ENCODE results near the gene KIFC1. TPM values are rescaled to one million over a fixed set of nuclear protein-coding genes. Genes with fewer than 3 reads are reported as not detected.

KIFC1 gene
- polyA plus RNA-seq, 1 of the 3 experiments (the other 2 are of a cell fraction), result 35.9 TPM

DNA sequence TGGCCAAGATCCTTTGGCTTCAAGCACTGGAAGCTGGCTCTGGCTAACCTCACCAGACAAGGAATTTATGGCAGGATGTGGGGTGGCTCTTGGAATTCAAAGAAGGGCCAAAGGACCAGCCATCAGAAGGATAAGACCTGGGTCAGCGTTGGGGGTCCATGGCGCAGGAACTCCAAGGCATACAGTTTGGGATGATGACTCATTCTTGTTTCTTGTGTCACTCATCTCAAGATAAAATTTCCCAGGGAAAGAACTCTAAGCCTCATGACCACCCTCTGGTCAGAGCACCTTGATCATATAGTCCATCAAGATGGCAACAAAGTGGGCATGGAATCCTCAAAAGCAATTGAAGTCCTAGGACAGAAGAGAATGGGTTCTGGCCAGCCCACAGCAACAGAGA is 67.6 kb downstream of the KIFC1 start:
- Histone ChIP-seq H3F3A (replicated peaks; ENCODE audit: insufficient read depth) (no peaks in the 10 kb centered on the region), H4K20me1 (ENCODE audit: insufficient read depth) (no peaks in the 10 kb centered on the region), H3K27me3 (ENCODE audit: insufficient read depth) (no peaks in the 10 kb centered on the region), H3K79me2 (ENCODE audit: insufficient read depth) (peaks cover 18% of the 10 kb centered on the region), H3K27ac (ENCODE audit: low read depth in 2 of 2, low read length in 1 of 2) (no peak overlapping the region), H3K4me1 (ENCODE audit: control insufficient read depth in 1 of 2, insufficient read depth in 2 of 2, low read depth in 1 of 2, low read length in 1 of 2) (peaks cover 0 to 10% of the 10 kb centered on the region in 2 experiments; a peak in 1 of 4 replicates), H3K9me2 (no peaks in the 10 kb centered on the region), H2AFZ (ENCODE audit: low read depth) (no peak overlapping the region), H3K9ac (no peak overlapping the region), H3K9me3 (no peaks in the 10 kb centered on the region), H3K4me2 (no peak overlapping the region), H3K36me3 (replicated peaks in 1 of 2; ENCODE audit: control insufficient read depth in 1 of 2, insufficient read depth in 2 of 2, low read length in 1 of 2) (peaks cover 10 to 20% of the 10 kb centered on the region in 2 experiments), H3K4me3 (ENCODE audit: low read depth in 2 of 2, low read length in 1 of 2) (no peak overlapping the region)
- ChIA-PET CTCF (interaction anchor here (0.7 to 1.0 kb wide), 2 partner anchors 16 to 33 kb away, joined by 3 to 5 read pairs; no protein-coding TSS in a partner anchor), POLR2A (no interaction called here)
- 100% methylated on average over 1 of the region's 2 CpGs for WGBS (ENCODE audit: low lambda C conversion rate)
- DNase-seq, result no peak
- TF ChIP-seq, protein P1, sequence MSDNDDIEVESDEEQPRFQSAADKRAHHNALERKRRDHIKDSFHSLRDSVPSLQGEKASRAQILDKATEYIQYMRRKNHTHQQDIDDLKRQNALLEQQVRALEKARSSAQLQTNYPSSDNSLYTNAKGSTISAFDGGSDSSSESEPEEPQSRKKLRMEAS (IDR thresholded peaks at IDR 0.05; ENCODE audit: low read depth), result no peak
- TF ChIP-seq, protein P2, sequence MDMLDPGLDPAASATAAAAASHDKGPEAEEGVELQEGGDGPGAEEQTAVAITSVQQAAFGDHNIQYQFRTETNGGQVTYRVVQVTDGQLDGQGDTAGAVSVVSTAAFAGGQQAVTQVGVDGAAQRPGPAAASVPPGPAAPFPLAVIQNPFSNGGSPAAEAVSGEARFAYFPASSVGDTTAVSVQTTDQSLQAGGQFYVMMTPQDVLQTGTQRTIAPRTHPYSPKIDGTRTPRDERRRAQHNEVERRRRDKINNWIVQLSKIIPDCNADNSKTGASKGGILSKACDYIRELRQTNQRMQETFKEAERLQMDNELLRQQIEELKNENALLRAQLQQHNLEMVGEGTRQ (IDR thresholded peaks at IDR 0.05; ENCODE audit: borderline replicate concordance, low read depth, low read length), result no peak
- TF ChIP-seq ELF1 (IDR thresholded peaks at IDR 0.05), result no peak
- no peak for TF ChIP-seq SMC3 (IDR thresholded peaks at IDR 0.05; ENCODE audit: low read depth, low read length)
- TF ChIP-seq, protein P3, sequence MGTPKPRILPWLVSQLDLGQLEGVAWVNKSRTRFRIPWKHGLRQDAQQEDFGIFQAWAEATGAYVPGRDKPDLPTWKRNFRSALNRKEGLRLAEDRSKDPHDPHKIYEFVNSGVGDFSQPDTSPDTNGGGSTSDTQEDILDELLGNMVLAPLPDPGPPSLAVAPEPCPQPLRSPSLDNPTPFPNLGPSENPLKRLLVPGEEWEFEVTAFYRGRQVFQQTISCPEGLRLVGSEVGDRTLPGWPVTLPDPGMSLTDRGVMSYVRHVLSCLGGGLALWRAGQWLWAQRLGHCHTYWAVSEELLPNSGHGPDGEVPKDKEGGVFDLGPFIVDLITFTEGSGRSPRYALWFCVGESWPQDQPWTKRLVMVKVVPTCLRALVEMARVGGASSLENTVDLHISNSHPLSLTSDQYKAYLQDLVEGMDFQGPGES (IDR thresholded peaks at IDR 0.05; ENCODE audit: low read depth, low read length), result no peak
- no peak for TF ChIP-seq TEAD4 (IDR thresholded peaks at IDR 0.05; ENCODE audit: borderline replicate concordance, insufficient read depth)
- TF ChIP-seq TCF12 (IDR thresholded peaks at IDR 0.05), result no peak
- TF ChIP-seq, protein P4, sequence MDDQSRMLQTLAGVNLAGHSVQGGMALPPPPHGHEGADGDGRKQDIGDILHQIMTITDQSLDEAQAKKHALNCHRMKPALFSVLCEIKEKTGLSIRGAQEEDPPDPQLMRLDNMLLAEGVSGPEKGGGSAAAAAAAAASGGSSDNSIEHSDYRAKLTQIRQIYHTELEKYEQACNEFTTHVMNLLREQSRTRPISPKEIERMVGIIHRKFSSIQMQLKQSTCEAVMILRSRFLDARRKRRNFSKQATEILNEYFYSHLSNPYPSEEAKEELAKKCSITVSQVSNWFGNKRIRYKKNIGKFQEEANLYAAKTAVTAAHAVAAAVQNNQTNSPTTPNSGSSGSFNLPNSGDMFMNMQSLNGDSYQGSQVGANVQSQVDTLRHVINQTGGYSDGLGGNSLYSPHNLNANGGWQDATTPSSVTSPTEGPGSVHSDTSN (IDR thresholded peaks at IDR 0.05), result no peak
- TF ChIP-seq EZH2phosphoT487 (IDR thresholded peaks at IDR 0.05; ENCODE audit: borderline replicate concordance, low read depth), result no peak

Small RNA genes lying within 50 kb of the gene (small RNA-seq; reads per million reads assigned to genes)
- 0 reads per million in 7 experiments for gene RPL35AP4
- gene ZBTB9, result 0 reads per million in 7 experiments

Other genes starting within 250 kb of the KIFC1 start
- 0.99 and 1.1 TPM in 2 replicates for gene COL11A2, start 199.4 kb upstream of the KIFC1 start, polyA plus RNA-seq (2012; rRNA removed)
- 45.8 and 61.0 TPM in 2 replicates for gene RXRB, start 191.2 kb upstream of the KIFC1 start, polyA plus RNA-seq (2012; rRNA removed)
- gene SLC39A7, start 191.0 kb upstream of the KIFC1 start, polyA plus RNA-seq (2012; rRNA removed), result 129 and 138 TPM in 2 replicates
- 33.5 and 37.5 TPM in 2 replicates for gene HSD17B8, start 187.2 kb upstream of the KIFC1 start, polyA plus RNA-seq (2012; rRNA removed)
- gene RING1, start 183.3 kb upstream of the KIFC1 start, polyA plus RNA-seq (2012; rRNA removed), result 55.1 and 61.3 TPM in 2 replicates
- 74.0 and 90.7 TPM in 2 replicates for gene VPS52, start 119.9 kb upstream of the KIFC1 start, polyA plus RNA-seq (2012; rRNA removed)
- 12,112 and 13,423 TPM in 2 replicates for gene RPS18, start 119.7 kb upstream of the KIFC1 start, polyA plus RNA-seq (2012; rRNA removed)
- gene B3GALT4, start 114.7 kb upstream of the KIFC1 start, polyA plus RNA-seq (2012; rRNA removed), result 0.55 and 0.56 TPM in 2 replicates
- gene WDR46, start 102.6 kb upstream of the KIFC1 start, polyA plus RNA-seq (2012; rRNA removed), result 153 and 172 TPM in 2 replicates
- gene PFDN6, start 102.2 kb upstream of the KIFC1 start, polyA plus RNA-seq (2012; rRNA removed), result 182 and 213 TPM in 2 replicates
- 59.4 and 71.2 TPM in 2 replicates for gene RGL2, start 92.9 kb upstream of the KIFC1 start, polyA plus RNA-seq (2012; rRNA removed)
- 27.9 and 44.5 TPM in 2 replicates for gene TAPBP, start 77.7 kb upstream of the KIFC1 start, polyA plus RNA-seq (2012; rRNA removed)
- gene ZBTB22, start 74.1 kb upstream of the KIFC1 start, polyA plus RNA-seq (2012; rRNA removed), result 19.5 and 22.2 TPM in 2 replicates
- 46.9 and 51.4 TPM in 2 replicates for gene DAXX, start 68.9 kb upstream of the KIFC1 start, polyA plus RNA-seq (2012; rRNA removed)
- 48.7 and 59.0 TPM in 2 replicates for gene PHF1, start 19.2 kb downstream of the KIFC1 start, polyA plus RNA-seq (2012; rRNA removed)
- 349 and 444 TPM in 2 replicates for gene CUTA, start 26.3 kb downstream of the KIFC1 start, polyA plus RNA-seq (2012; rRNA removed)
- 5.9 and 8.8 TPM in 2 replicates for gene SYNGAP1, start 28.2 kb downstream of the KIFC1 start, polyA plus RNA-seq (2012; rRNA removed)
- 5.7 and 5.9 TPM in 2 replicates for gene ZBTB9, start 62.8 kb downstream of the KIFC1 start, polyA plus RNA-seq (2012; rRNA removed)
- gene BAK1, start 188.5 kb downstream of the KIFC1 start, polyA plus RNA-seq (2012; rRNA removed), result 15.4 and 21.2 TPM in 2 replicates
- 4.7 and 8.1 TPM in 2 replicates for gene ITPR3, start 229.5 kb downstream of the KIFC1 start, polyA plus RNA-seq (2012; rRNA removed)

Data from SK-N-SH (cell line).